B cell (primary cell): Measurements from ENCODE around the gene BTBD17. TPM values are rescaled to one million over a fixed set of nuclear protein-coding genes. Genes with fewer than 3 reads are reported as not detected.

ENCODE experiments used
- ATAC-seq: fragments of 200-7000 bp; cut with Tn5 transposase; one replicate; pipeline ENCODE4 v1.10.0; 2021; ENCODE audit warnings: low read depth, mild to moderate bottlenecking, moderate number of reproducible peaks, moderate library complexity
- CTCF ChIA-PET: fragments of 350-600 bp; sonication (Branson Sonifier 250); formaldehyde crosslinking; loops from one replicate; lab custom pipeline; 2021; ENCODE audit warnings: antibody characterized with exemption, inconsistent platforms; lab: Charles Lee
- POLR2A ChIA-PET: fragments of 350-600 bp; sonication (Branson Sonifier 250); formaldehyde crosslinking; loops from one replicate; lab custom pipeline; 2021; ENCODE audit warnings: antibody characterized with exemption; lab: Charles Lee
- DNase-seq: peaks from one replicate; pipeline ENCODE4 v3.0.0; 2013
- H2AFZ ChIP-seq: 2 replicates; pipeline ENCODE4 v1.6.1; 2012; ENCODE audit warnings: mild to moderate bottlenecking, low read depth, low read length; ENCODE audit not compliant: insufficient read depth, poor library complexity, severe bottlenecking
- H3K27ac ChIP-seq, 2 donors: 1 replicate in 1 of 2; 2 replicates in 1 of 2; pipeline ENCODE4 v1.5.1; 2012 to 2013; ENCODE audit warnings: low read length in 2 of 2, mild to moderate bottlenecking in 2 of 2, moderate library complexity in 1 of 2
- H3K27me3 ChIP-seq, 4 experiments: fragments of 200-600 bp in 1 of 4; sonication (generic) in 1 of 4; replicated peaks in 1 of 4; 1 replicate in 2 of 4; 2 replicates in 2 of 4; pipeline versions ENCODE4 v1.6.1 to v1.7.0; 2013 to 2016; ENCODE audit warnings: low read length in 3 of 4, mild to moderate bottlenecking in 2 of 4, mixed read lengths in 1 of 4, moderate library complexity in 1 of 4; ENCODE audit not compliant: insufficient read depth in 4 of 4, control insufficient read depth in 3 of 4; ENCODE audit errors: control extremely low read depth in 1 of 4
- H3K36me3 ChIP-seq, 2 experiments: replicated peaks in 1 of 2; 1 replicate in 1 of 2; 2 replicates in 1 of 2; pipeline versions ENCODE4 v1.6.1 to v1.7.1; 2013; ENCODE audit warnings: low read length in 1 of 2; ENCODE audit not compliant: insufficient read depth in 2 of 2, control insufficient read depth in 1 of 2; ENCODE audit errors: control extremely low read depth in 1 of 2, extremely low read depth in 1 of 2
- H3K4me1 ChIP-seq, 2 donors: fragments of 200-600 bp in 1 of 2; sonication (generic) in 1 of 2; 1 replicate in 1 of 2; 2 replicates in 1 of 2; pipeline versions ENCODE4 v1.5.1 to v1.6.1; 2013 to 2017; ENCODE audit warnings: low read length in 2 of 2; ENCODE audit not compliant: control insufficient read depth in 2 of 2, insufficient read depth in 2 of 2
- H3K4me2 ChIP-seq: replicated peaks from 2 replicates; pipeline ENCODE3; 2012; ENCODE audit warnings: mild to moderate bottlenecking, low read depth, low read length; ENCODE audit not compliant: poor library complexity, severe bottlenecking
- H3K4me3 ChIP-seq, 5 experiments: fragments of 200-600 bp in 1 of 5; sonication (generic) in 1 of 5; 1 replicate in 3 of 5; 2 replicates in 2 of 5; pipeline versions ENCODE4 v1.5.1 to v1.7.0; 2011 to 2016; ENCODE audit warnings: low read length in 4 of 5, mild to moderate bottlenecking in 4 of 5, low read depth in 2 of 5, control low read depth in 1 of 5, moderate library complexity in 1 of 5; ENCODE audit not compliant: insufficient read depth in 1 of 5; ENCODE audit errors: control extremely low read depth in 1 of 5, extremely low read depth in 1 of 5
- H3K79me2 ChIP-seq: fragments of 200-600 bp; sonication (generic); one replicate; pipeline ENCODE4 v1.6.0; 2016; ENCODE audit warnings: low read length; ENCODE audit not compliant: control insufficient read depth, insufficient read depth
- H3K9ac ChIP-seq: fragments of 200-600 bp; sonication (generic); 2 replicates; pipeline ENCODE4 v1.6.1; 2017; ENCODE audit warnings: mild to moderate bottlenecking, low read length, moderate library complexity
- H3K9me3 ChIP-seq, 3 donors: one replicate each; pipeline versions ENCODE4 v1.6.1 to v1.7.1; 2013; ENCODE audit warnings: low read length in 2 of 3; ENCODE audit not compliant: control insufficient read depth in 2 of 3, insufficient read depth in 1 of 3; ENCODE audit errors: control extremely low read depth in 1 of 3
- H4K20me1 ChIP-seq: 2 replicates; pipeline ENCODE4 v1.6.0; 2012; ENCODE audit warnings: mild to moderate bottlenecking, low read length; ENCODE audit not compliant: insufficient read depth, control insufficient read depth, poor library complexity, severe bottlenecking
- H3K27ac Mint-ChIP-seq: one replicate; pipeline ENCODE4 v1.8.0; 2021; ENCODE audit warnings: mixed read lengths
- H3K27me3 Mint-ChIP-seq: one replicate; pipeline ENCODE4 v1.8.0; 2021; ENCODE audit warnings: mixed read lengths
- H3K4me1 Mint-ChIP-seq: one replicate; pipeline ENCODE4 v1.8.0; 2021; ENCODE audit warnings: mixed read lengths
- H3K4me3 Mint-ChIP-seq: one replicate; pipeline ENCODE4 v1.8.0; 2021; ENCODE audit warnings: mixed read lengths
- H3K9me3 Mint-ChIP-seq: one replicate; pipeline ENCODE4 v1.8.0; 2022; ENCODE audit warnings: mixed read lengths; ENCODE audit not compliant: insufficient read depth
- EZH2 ChIP-seq: IDR thresholded peaks from 2 replicates; pipeline ENCODE4 v1.6.1; 2012; ENCODE audit warnings: borderline replicate concordance, low read depth, mild to moderate bottlenecking, moderate library complexity, low read length; ENCODE audit not compliant: insufficient read depth, poor library complexity, severe bottlenecking
- WGBS: methylation state at CpG from one replicate; pipeline ENCODE4 v1.1.5; 2013; ENCODE audit warnings: missing lambda C conversion rate; ENCODE audit not compliant: insufficient coverage; 5-methylcytosine and 5-hydroxymethylcytosine counted together
- intact Hi-C: fragments of 100-400 bp; cut with micrococcal nuclease; formaldehyde crosslinking; loops from one replicate; pipeline ENCODE4 v1.10.0; 2022
- polyA plus RNA-seq: library from polyadenylated mRNA; depleted of rRNA; stranded (reverse); fragments of >200 nt; gene quantifications from 2 replicates; pipeline ENCODE4 v1.2.3, GENCODE V29; 2012
- total RNA-seq, 2 donors: library from RNA; stranded (reverse); fragments of 120-200 nt in 1 of 2; gene quantifications; 1 replicate in 1 of 2; 2 replicates in 1 of 2; pipeline versions ENCODE4 v1.2.3 to v1.2.4, GENCODE V29; 2013 to 2022
- TF ChIP-seq, protein P1 (sequence below): fragments of 200-600 bp; IDR thresholded peaks from one replicate; pipeline ENCODE4 v1.8.0; 2022; ENCODE audit warnings: antibody characterized with exemption, mild to moderate bottlenecking

The BTBD17 gene
- total and polyA plus RNA-seq, 2 donors (not counting 1 experiment from before 2014, with no cell fraction given), result not detected

DNA sequence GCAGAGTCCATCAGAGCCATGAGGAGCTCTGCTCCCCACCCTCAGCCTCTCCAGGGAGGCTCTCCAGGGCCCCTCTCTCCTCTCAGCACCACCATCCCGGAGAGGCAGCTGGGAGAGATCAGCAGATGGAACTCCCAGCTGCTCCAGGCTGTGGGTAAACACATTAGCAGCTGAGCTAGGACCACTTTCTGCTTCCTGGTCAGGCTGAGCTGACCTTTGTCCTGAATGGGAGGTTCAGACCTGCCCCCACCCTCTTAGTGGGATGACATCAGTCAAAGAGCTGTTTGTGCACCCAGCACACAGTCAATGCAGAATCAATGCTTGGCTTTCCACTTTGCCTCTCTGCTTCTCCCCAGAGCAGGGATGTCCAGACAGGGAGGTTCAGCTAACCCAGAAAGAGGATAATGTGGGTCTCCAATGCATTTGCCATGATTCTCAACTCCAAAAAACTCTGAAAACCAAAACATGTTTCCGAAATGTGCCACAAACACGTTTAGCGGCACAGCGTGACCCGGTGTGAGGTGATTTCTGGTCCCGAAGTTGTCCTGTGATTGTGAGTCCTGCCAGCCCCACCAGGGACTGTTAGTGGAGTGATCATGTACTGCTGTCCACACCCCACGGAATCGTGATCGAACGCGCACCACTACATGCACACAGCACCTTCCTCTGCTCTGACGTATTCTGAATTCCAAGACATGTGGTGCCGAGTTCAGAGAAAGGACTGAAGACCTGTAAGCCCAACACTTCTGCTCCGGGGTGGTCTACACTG, 12.4 kb upstream of the BTBD17 start:
- Mint-ChIP-seq H3K9me3 (no peaks in the 10 kb centered on the region), H3K4me3 (no peak overlapping the region), H3K4me1 (peaks cover 4% of the 10 kb centered on the region), H3K27ac (no peak overlapping the region), H3K27me3 (peaks cover 20% of the 10 kb centered on the region)
- intact Hi-C loops, result no loop called here
- ChIA-PET POLR2A (no interaction called here), CTCF (interaction anchor here (0.6 to 2.3 kb wide), 3 partner anchors 19 to 192 kb away, joined by 3 to 6 read pairs (median 3); no protein-coding TSS in a partner anchor)
- Histone ChIP-seq H3K4me3 (no peak overlapping the region), H3K4me2 (no peak overlapping the region), H4K20me1 (no peaks in the 10 kb centered on the region), H3K36me3 (no peaks in the 10 kb centered on the region), H3K27ac (no peak overlapping the region), H3K4me1 (peaks cover 5 to 6% of the 10 kb centered on the region in 2 donors), H3K9me3 (no peaks in the 10 kb centered on the region), H3K79me2 (no peaks in the 10 kb centered on the region), H3K27me3 (peaks cover 0 to 21% (median 3%) of the 10 kb centered on the region in 4 experiments), H2AFZ (no peak overlapping the region), H3K9ac (no peak overlapping the region)
- no peak for DNase-seq
- no peak for ATAC-seq
- 93% methylated on average over 11 of the region's 15 CpGs for WGBS
- TF ChIP-seq EZH2, result no peak
- TF ChIP-seq, protein P1, sequence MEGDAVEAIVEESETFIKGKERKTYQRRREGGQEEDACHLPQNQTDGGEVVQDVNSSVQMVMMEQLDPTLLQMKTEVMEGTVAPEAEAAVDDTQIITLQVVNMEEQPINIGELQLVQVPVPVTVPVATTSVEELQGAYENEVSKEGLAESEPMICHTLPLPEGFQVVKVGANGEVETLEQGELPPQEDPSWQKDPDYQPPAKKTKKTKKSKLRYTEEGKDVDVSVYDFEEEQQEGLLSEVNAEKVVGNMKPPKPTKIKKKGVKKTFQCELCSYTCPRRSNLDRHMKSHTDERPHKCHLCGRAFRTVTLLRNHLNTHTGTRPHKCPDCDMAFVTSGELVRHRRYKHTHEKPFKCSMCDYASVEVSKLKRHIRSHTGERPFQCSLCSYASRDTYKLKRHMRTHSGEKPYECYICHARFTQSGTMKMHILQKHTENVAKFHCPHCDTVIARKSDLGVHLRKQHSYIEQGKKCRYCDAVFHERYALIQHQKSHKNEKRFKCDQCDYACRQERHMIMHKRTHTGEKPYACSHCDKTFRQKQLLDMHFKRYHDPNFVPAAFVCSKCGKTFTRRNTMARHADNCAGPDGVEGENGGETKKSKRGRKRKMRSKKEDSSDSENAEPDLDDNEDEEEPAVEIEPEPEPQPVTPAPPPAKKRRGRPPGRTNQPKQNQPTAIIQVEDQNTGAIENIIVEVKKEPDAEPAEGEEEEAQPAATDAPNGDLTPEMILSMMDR, result no peak

DNA sequence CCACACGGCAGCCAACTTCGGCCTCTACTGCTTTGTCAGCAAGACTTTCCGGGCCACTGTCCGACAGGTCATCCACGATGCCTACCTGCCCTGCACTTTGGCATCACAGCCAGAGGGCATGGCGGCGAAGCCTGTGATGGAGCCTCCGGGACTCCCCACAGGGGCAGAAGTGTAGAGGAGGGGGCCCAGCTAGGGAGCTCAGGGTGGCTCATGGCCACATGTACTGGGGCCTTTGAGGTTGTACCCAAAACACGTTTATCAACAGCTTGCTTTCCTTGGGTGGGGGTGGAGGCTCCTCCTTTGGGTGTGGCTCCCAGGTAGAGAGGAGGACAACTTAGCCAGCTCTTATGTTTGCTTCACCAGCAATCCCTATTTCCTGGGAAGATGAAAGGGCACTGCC, 10.8 kb upstream of the BTBD17 start:
- DNase-seq, result no peak

More for the DNA sequence above, 10.8 kb upstream of the BTBD17 start:
- no peak overlapping the region for H3K27ac ChIP-seq
- Mint-ChIP-seq H3K27ac (no peak overlapping the region), H3K4me3 (no peak overlapping the region), H3K9me3 (no peaks in the 10 kb centered on the region), H3K4me1 (peaks cover 12% of the 10 kb centered on the region), H3K27me3 (peaks cover 19% of the 10 kb centered on the region)
- no peaks in the 10 kb centered on the region for H3K9me3 ChIP-seq
- peaks cover 12 to 16% of the 10 kb centered on the region in 2 donors for H3K4me1 ChIP-seq
- peaks cover 0 to 29% (median 6%) of the 10 kb centered on the region in 4 experiments for H3K27me3 ChIP-seq
- H2AFZ ChIP-seq, result no peak overlapping the region
- no peak for TF ChIP-seq EZH2
- TF ChIP-seq, protein P1, result no peak
- ATAC-seq, result no peak
- no peaks in the 10 kb centered on the region for H3K36me3 ChIP-seq
- ChIA-PET POLR2A (no interaction called here), CTCF (no interaction called here)
- H3K4me2 ChIP-seq, result no peak overlapping the region
- intact Hi-C loops, result no loop called here
- H4K20me1 ChIP-seq, result no peaks in the 10 kb centered on the region
- no peak overlapping the region for H3K4me3 ChIP-seq
- no peaks in the 10 kb centered on the region for H3K79me2 ChIP-seq
- WGBS, result 98% methylated on average over 8 of the region's 9 CpGs
- no peak overlapping the region for H3K9ac ChIP-seq
